ENCODE measurements around the gene ABCC4. TPM values are rescaled to one million over a fixed set of nuclear protein-coding genes. Genes with fewer than 3 reads are reported as not detected.
"Not testable (repeated sequence)": the region's sequence is repeated elsewhere in the genome, so short reads cannot be mapped to it uniquely, and the experiment has no call there.

ABCC4 gene
- total RNA-seq, 1 experiment from 2014 or later = 3.7 TPM

- Histone ChIP-seq H3K36me3 (replicated peaks; ENCODE audit: control insufficient read depth, insufficient read depth, low read length) (no peaks in the 10 kb centered on the region), H3K4me3 (ENCODE audit: insufficient read depth, low read depth, low read length) (no peak overlapping the region), H3K27me3 (ENCODE audit: control insufficient read depth, insufficient read depth, low read length) (no peaks in the 10 kb centered on the region)
- DNase-seq = no peak
Observed at GRCh38 chr13:95217920-95218830, 83.1 kb downstream of the ABCC4 start.

GRCh38 chr13:95216182-95216581 lies 85.1 kb downstream of the ABCC4 start:
- no peaks in the 10 kb centered on the region for H3K36me3 ChIP-seq (replicated peaks; ENCODE audit: control insufficient read depth, insufficient read depth, low read length)
- H3K4me3 ChIP-seq (ENCODE audit: insufficient read depth, low read depth, low read length) = no peak overlapping the region
- H3K27me3 ChIP-seq (ENCODE audit: control insufficient read depth, insufficient read depth, low read length) = no peaks in the 10 kb centered on the region
- no peak for DNase-seq

- no peak for DNase-seq
- H3K4me3 ChIP-seq (ENCODE audit: insufficient read depth, low read depth, low read length) = no peak overlapping the region
- H3K27me3 ChIP-seq (ENCODE audit: control insufficient read depth, insufficient read depth, low read length) = no peaks in the 10 kb centered on the region
- no peaks in the 10 kb centered on the region for H3K36me3 ChIP-seq (replicated peaks; ENCODE audit: control insufficient read depth, insufficient read depth, low read length)
Observed at GRCh38 chr13:95212983-95213850, 88.0 kb downstream of the ABCC4 start.

GRCh38 chr13:95209109-95209508 lies 92.1 kb downstream of the ABCC4 start:
- H3K36me3 ChIP-seq (replicated peaks; ENCODE audit: control insufficient read depth, insufficient read depth, low read length) = no peaks in the 10 kb centered on the region
- no peaks in the 10 kb centered on the region for H3K27me3 ChIP-seq (ENCODE audit: control insufficient read depth, insufficient read depth, low read length)
- H3K4me3 ChIP-seq (ENCODE audit: insufficient read depth, low read depth, low read length) = no peak overlapping the region
- DNase-seq = no peak

- H3K36me3 ChIP-seq (replicated peaks; ENCODE audit: control insufficient read depth, insufficient read depth, low read length) = no peaks in the 10 kb centered on the region
- H3K4me3 ChIP-seq (ENCODE audit: insufficient read depth, low read depth, low read length) = no peak overlapping the region
- no peak for DNase-seq
- no peaks in the 10 kb centered on the region for H3K27me3 ChIP-seq (ENCODE audit: control insufficient read depth, insufficient read depth, low read length)
Observed at GRCh38 chr13:95207769-95208366, 93.4 kb downstream of the ABCC4 start.

GRCh38 chr13:95206116-95206515 lies 95.1 kb downstream of the ABCC4 start:
- no peak overlapping the region for H3K4me3 ChIP-seq (ENCODE audit: insufficient read depth, low read depth, low read length)
- DNase-seq = no peak
- no peaks in the 10 kb centered on the region for H3K36me3 ChIP-seq (replicated peaks; ENCODE audit: control insufficient read depth, insufficient read depth, low read length)
- no peaks in the 10 kb centered on the region for H3K27me3 ChIP-seq (ENCODE audit: control insufficient read depth, insufficient read depth, low read length)

- no peak overlapping the region for H3K4me3 ChIP-seq (ENCODE audit: insufficient read depth, low read depth, low read length)
- DNase-seq = no peak
- no peaks in the 10 kb centered on the region for H3K36me3 ChIP-seq (replicated peaks; ENCODE audit: control insufficient read depth, insufficient read depth, low read length)
- H3K27me3 ChIP-seq (ENCODE audit: control insufficient read depth, insufficient read depth, low read length) = no peaks in the 10 kb centered on the region
Observed at GRCh38 chr13:95204231-95204765, 97.0 kb downstream of the ABCC4 start.

- no peak for DNase-seq
- Histone ChIP-seq H3K27me3 (ENCODE audit: control insufficient read depth, insufficient read depth, low read length) (no peaks in the 10 kb centered on the region), H3K36me3 (replicated peaks; ENCODE audit: control insufficient read depth, insufficient read depth, low read length) (no peaks in the 10 kb centered on the region), H3K4me3 (ENCODE audit: insufficient read depth, low read depth, low read length) (no peak overlapping the region)
Observed at GRCh38 chr13:95201814-95202651, 99.2 kb downstream of the ABCC4 start.

GRCh38 chr13:95200386-95200957 lies 100.8 kb downstream of the ABCC4 start:
- H3K4me3 ChIP-seq (ENCODE audit: insufficient read depth, low read depth, low read length); DNase-seq; H3K36me3 ChIP-seq (replicated peaks; ENCODE audit: control insufficient read depth, insufficient read depth, low read length); H3K27me3 ChIP-seq (ENCODE audit: control insufficient read depth, insufficient read depth, low read length): not testable (repeated sequence)

- Histone ChIP-seq H3K27me3 (ENCODE audit: control insufficient read depth, insufficient read depth, low read length) (no peaks in the 10 kb centered on the region), H3K4me3 (ENCODE audit: insufficient read depth, low read depth, low read length) (no peak overlapping the region), H3K36me3 (replicated peaks; ENCODE audit: control insufficient read depth, insufficient read depth, low read length) (no peaks in the 10 kb centered on the region)
- no peak for DNase-seq
Observed at GRCh38 chr13:95199896-95200295, 101.4 kb downstream of the ABCC4 start.

GRCh38 chr13:95198606-95199005 lies 102.6 kb downstream of the ABCC4 start:
- H3K27me3 ChIP-seq (ENCODE audit: control insufficient read depth, insufficient read depth, low read length); H3K4me3 ChIP-seq (ENCODE audit: insufficient read depth, low read depth, low read length); H3K36me3 ChIP-seq (replicated peaks; ENCODE audit: control insufficient read depth, insufficient read depth, low read length); DNase-seq: not testable (repeated sequence)

GRCh38 chr13:95197548-95197947 lies 103.7 kb downstream of the ABCC4 start:
- no peaks in the 10 kb centered on the region for H3K36me3 ChIP-seq (replicated peaks; ENCODE audit: control insufficient read depth, insufficient read depth, low read length)
- no peak for DNase-seq
- no peak overlapping the region for H3K4me3 ChIP-seq (ENCODE audit: insufficient read depth, low read depth, low read length)
- H3K27me3 ChIP-seq (ENCODE audit: control insufficient read depth, insufficient read depth, low read length) = no peaks in the 10 kb centered on the region

- no peak for DNase-seq
- no peaks in the 10 kb centered on the region for H3K36me3 ChIP-seq (replicated peaks; ENCODE audit: control insufficient read depth, insufficient read depth, low read length)
- no peak overlapping the region for H3K4me3 ChIP-seq (ENCODE audit: insufficient read depth, low read depth, low read length)
- no peaks in the 10 kb centered on the region for H3K27me3 ChIP-seq (ENCODE audit: control insufficient read depth, insufficient read depth, low read length)
Observed at GRCh38 chr13:95195146-95195545, 106.1 kb downstream of the ABCC4 start.

All from H7 (cell line).